Osteocyte (in vitro differentiated cells): ENCODE data around the gene CFAP46. TPM values are rescaled to one million over a fixed set of nuclear protein-coding genes. Genes with fewer than 3 reads are reported as not detected.

ENCODE experiments used
- DNase-seq: peaks from one replicate; pipeline ENCODE4 v3.0.0; 2021; ENCODE audit warnings: mixed read lengths; ENCODE audit not compliant: unreplicated experiment; ENCODE audit errors: extremely low spot score
- H3K27ac Mint-ChIP-seq: one replicate; pipeline ENCODE4 v1.8.0; 2021; ENCODE audit warnings: mild to moderate bottlenecking, mixed read lengths; ENCODE audit not compliant: unreplicated experiment
- H3K27me3 Mint-ChIP-seq: one replicate; pipeline ENCODE4 v1.8.0; 2021; ENCODE audit warnings: mixed read lengths; ENCODE audit not compliant: unreplicated experiment
- H3K36me3 Mint-ChIP-seq: one replicate; pipeline ENCODE4 v1.8.0; 2021; ENCODE audit warnings: mixed read lengths; ENCODE audit not compliant: unreplicated experiment
- H3K4me1 Mint-ChIP-seq: one replicate; pipeline ENCODE4 v1.8.0; 2021; ENCODE audit warnings: mixed read lengths; ENCODE audit not compliant: unreplicated experiment
- H3K4me3 Mint-ChIP-seq: one replicate; pipeline ENCODE4 v1.8.0; 2021; ENCODE audit warnings: mild to moderate bottlenecking, moderate library complexity, mixed read lengths; ENCODE audit not compliant: unreplicated experiment
- H3K9me3 Mint-ChIP-seq: one replicate; pipeline ENCODE4 v1.8.0; 2021; ENCODE audit warnings: mixed read lengths; ENCODE audit not compliant: unreplicated experiment
- CTCF ChIP-seq: fragments of 200-600 bp; sonication (generic); IDR thresholded peaks from 2 replicates; pipeline ENCODE4 v1.5.0; 2021; ENCODE audit warnings: antibody characterized with exemption, mild to moderate bottlenecking, moderate library complexity
- total RNA-seq: library from RNA; stranded (reverse); gene quantifications from 2 replicates; pipeline ENCODE4 v1.2.1, GENCODE V29; 2021

The CFAP46 gene
- total RNA-seq, 1 donor from 2014 or later: 0.56 TPM

- peaks cover 2% of the 10 kb centered on the region for H3K27me3 Mint-ChIP-seq
- no peak overlapping the region for H3K27ac Mint-ChIP-seq
- no peaks in the 10 kb centered on the region for H3K36me3 Mint-ChIP-seq
- H3K9me3 Mint-ChIP-seq: no peaks in the 10 kb centered on the region
- DNase-seq: no peak
- no peak for TF ChIP-seq CTCF
- H3K4me1 Mint-ChIP-seq: no peaks in the 10 kb centered on the region
- no peak overlapping the region for H3K4me3 Mint-ChIP-seq
Observed at GRCh38 chr10:132807621-132808049, 134.7 kb downstream of the CFAP46 start.

- H3K27me3 Mint-ChIP-seq: peaks cover 2% of the 10 kb centered on the region
- TF ChIP-seq CTCF: no peak
- H3K9me3 Mint-ChIP-seq: no peaks in the 10 kb centered on the region
- no peaks in the 10 kb centered on the region for H3K4me1 Mint-ChIP-seq
- no peaks in the 10 kb centered on the region for H3K36me3 Mint-ChIP-seq
- no peak for DNase-seq
- no peak overlapping the region for H3K4me3 Mint-ChIP-seq
- no peak overlapping the region for H3K27ac Mint-ChIP-seq
Observed at GRCh38 chr10:132806561-132807003, 135.8 kb downstream of the CFAP46 start.

GRCh38 chr10:132806110-132806509 is 136.3 kb downstream of the CFAP46 start:
- no peak overlapping the region for H3K4me3 Mint-ChIP-seq
- H3K27me3 Mint-ChIP-seq: peaks cover 2% of the 10 kb centered on the region
- H3K36me3 Mint-ChIP-seq: no peaks in the 10 kb centered on the region
- no peak for DNase-seq
- TF ChIP-seq CTCF: no peak
- H3K9me3 Mint-ChIP-seq: no peaks in the 10 kb centered on the region
- no peaks in the 10 kb centered on the region for H3K4me1 Mint-ChIP-seq
- no peak overlapping the region for H3K27ac Mint-ChIP-seq

GRCh38 chr10:132805599-132805998 is 136.8 kb downstream of the CFAP46 start:
- TF ChIP-seq CTCF: no peak
- DNase-seq: no peak
- no peaks in the 10 kb centered on the region for H3K36me3 Mint-ChIP-seq
- H3K4me1 Mint-ChIP-seq: no peaks in the 10 kb centered on the region
- no peak overlapping the region for H3K27ac Mint-ChIP-seq
- H3K4me3 Mint-ChIP-seq: no peak overlapping the region
- peaks cover 2% of the 10 kb centered on the region for H3K27me3 Mint-ChIP-seq
- no peaks in the 10 kb centered on the region for H3K9me3 Mint-ChIP-seq

- Mint-ChIP-seq H3K4me3 (no peak overlapping the region), H3K27ac (no peak overlapping the region), H3K4me1 (no peaks in the 10 kb centered on the region), H3K9me3 (no peaks in the 10 kb centered on the region), H3K36me3 (no peaks in the 10 kb centered on the region), H3K27me3 (peaks cover 2% of the 10 kb centered on the region)
- DNase-seq: no peak
- TF ChIP-seq CTCF: no peak
Observed at GRCh38 chr10:132804785-132805426, 137.5 kb downstream of the CFAP46 start.
